Measurements from ENCODE around the gene FCN2.

The FCN2 gene

GRCh38 chr9:134889386-134890154 lies 9.0 kb downstream of the FCN2 start:
- no peak for DNase-seq

- no peak for DNase-seq
Measured at GRCh38 chr9:134890155-134890495, 9.5 kb downstream of the FCN2 start.

GRCh38 chr9:134891053-134891452 lies 10.4 kb downstream of the FCN2 start:
- DNase-seq: peak in 3 of 4 experiments; percentile 16 to 47 (median 40)

GRCh38 chr9:134891713-134892112 lies 11.1 kb downstream of the FCN2 start:
- DNase-seq: peak in 2 of 4 experiments; percentile 43 to 46

GRCh38 chr9:134892221-134892620 lies 11.6 kb downstream of the FCN2 start:
- DNase-seq: no peak

- no peak for DNase-seq
Measured at GRCh38 chr9:134892820-134893420, 12.3 kb downstream of the FCN2 start.

- DNase-seq: no peak
Measured at GRCh38 chr9:134894136-134894860, 13.7 kb downstream of the FCN2 start.

- no peak for DNase-seq
Measured at GRCh38 chr9:134895097-134895496, 14.5 kb downstream of the FCN2 start.

- no peak for DNase-seq
Measured at GRCh38 chr9:134895567-134895907, 14.9 kb downstream of the FCN2 start.

GRCh38 chr9:134895908-134896833 lies 15.6 kb downstream of the FCN2 start:
- DNase-seq: peak; percentile 56 to 71 (median 62)

GRCh38 chr9:134896834-134897583 lies 16.4 kb downstream of the FCN2 start:
- DNase-seq: no peak

GRCh38 chr9:134897584-134898170 lies 17.1 kb downstream of the FCN2 start:
- DNase-seq: no peak

GRCh38 chr9:134898319-134898718 lies 17.7 kb downstream of the FCN2 start:
- no peak for DNase-seq

GRCh38 chr9:134899168-134899567 lies 18.6 kb downstream of the FCN2 start:
- DNase-seq: no peak

GRCh38 chr9:134899818-134900217 lies 19.2 kb downstream of the FCN2 start:
- DNase-seq: no peak

- peak in 2 of 4 experiments; percentile 22 to 40 for DNase-seq
Measured at GRCh38 chr9:134902936-134903335, 22.3 kb downstream of the FCN2 start.

GRCh38 chr9:134908524-134909309 lies 28.1 kb downstream of the FCN2 start:
- DNase-seq: no peak

- no peak for DNase-seq
Measured at GRCh38 chr9:134909511-134910481, 29.2 kb downstream of the FCN2 start.

GRCh38 chr9:134912126-134912840 lies 31.7 kb downstream of the FCN2 start:
- DNase-seq: no peak

Measured in suppressor macrophage (primary cell).